Embryonic facial prominence (tissue), 1 donor: ENCODE results near the gene ZHX3.

ENCODE experiments used
- DNase-seq: peaks from one replicate; pipeline ENCODE4 v3.0.0-alpha.2; 2016; ENCODE audit errors: extremely low spot score

Gene ZHX3

GRCh38 chr20:41192575-41192974 is 125.0 kb downstream of the ZHX3 start:
- no peak for DNase-seq

- no peak for DNase-seq
Observed at GRCh38 chr20:41191562-41192500, 125.7 kb downstream of the ZHX3 start.

GRCh38 chr20:41187668-41188067 is 129.9 kb downstream of the ZHX3 start:
- no peak for DNase-seq

- DNase-seq: no peak
Observed at GRCh38 chr20:41185013-41185757, 132.3 kb downstream of the ZHX3 start.

- DNase-seq: no peak
Observed at GRCh38 chr20:41183831-41184230, 133.7 kb downstream of the ZHX3 start.

- DNase-seq: no peak
Observed at GRCh38 chr20:41183391-41183790, 134.1 kb downstream of the ZHX3 start.

- no peak for DNase-seq
Observed at GRCh38 chr20:41182296-41183212, 135.0 kb downstream of the ZHX3 start.

GRCh38 chr20:41181567-41181966 is 136.0 kb downstream of the ZHX3 start:
- no peak for DNase-seq

- DNase-seq: no peak
Observed at GRCh38 chr20:41180599-41181333, 136.8 kb downstream of the ZHX3 start.

GRCh38 chr20:41179961-41180360 is 137.6 kb downstream of the ZHX3 start:
- DNase-seq: no peak

GRCh38 chr20:41178904-41179432 is 138.6 kb downstream of the ZHX3 start:
- no peak for DNase-seq

GRCh38 chr20:41178495-41178894 is 139.0 kb downstream of the ZHX3 start:
- DNase-seq: no peak

- DNase-seq: no peak
Observed at GRCh38 chr20:41177636-41178035, 139.9 kb downstream of the ZHX3 start.

- no peak for DNase-seq
Observed at GRCh38 chr20:41176711-41177552, 140.6 kb downstream of the ZHX3 start.

- no peak for DNase-seq
Observed at GRCh38 chr20:41175727-41176330, 141.7 kb downstream of the ZHX3 start.

GRCh38 chr20:41175201-41175651 is 142.3 kb downstream of the ZHX3 start:
- DNase-seq: no peak

GRCh38 chr20:41174782-41175181 is 142.7 kb downstream of the ZHX3 start:
- no peak for DNase-seq

GRCh38 chr20:41174373-41174772 is 143.2 kb downstream of the ZHX3 start:
- DNase-seq: no peak

GRCh38 chr20:41173791-41174341 is 143.7 kb downstream of the ZHX3 start:
- no peak for DNase-seq
